Osteocyte (in vitro differentiated cells): Measurements from ENCODE around the gene FHL1. TPM values are rescaled to one million over a fixed set of nuclear protein-coding genes. Genes with fewer than 3 reads are reported as not detected.

Source experiments
- DNase-seq: peaks from one replicate; pipeline ENCODE4 v3.0.0; 2021; ENCODE audit warnings: mixed read lengths; ENCODE audit not compliant: unreplicated experiment; ENCODE audit errors: extremely low spot score
- H3K27ac Mint-ChIP-seq: one replicate; pipeline ENCODE4 v1.8.0; 2021; ENCODE audit warnings: mild to moderate bottlenecking, mixed read lengths; ENCODE audit not compliant: unreplicated experiment
- H3K27me3 Mint-ChIP-seq: one replicate; pipeline ENCODE4 v1.8.0; 2021; ENCODE audit warnings: mixed read lengths; ENCODE audit not compliant: unreplicated experiment
- H3K36me3 Mint-ChIP-seq: one replicate; pipeline ENCODE4 v1.8.0; 2021; ENCODE audit warnings: mixed read lengths; ENCODE audit not compliant: unreplicated experiment
- H3K4me1 Mint-ChIP-seq: one replicate; pipeline ENCODE4 v1.8.0; 2021; ENCODE audit warnings: mixed read lengths; ENCODE audit not compliant: unreplicated experiment
- H3K4me3 Mint-ChIP-seq: one replicate; pipeline ENCODE4 v1.8.0; 2021; ENCODE audit warnings: mild to moderate bottlenecking, moderate library complexity, mixed read lengths; ENCODE audit not compliant: unreplicated experiment
- H3K9me3 Mint-ChIP-seq: one replicate; pipeline ENCODE4 v1.8.0; 2021; ENCODE audit warnings: mixed read lengths; ENCODE audit not compliant: unreplicated experiment
- CTCF ChIP-seq: fragments of 200-600 bp; sonication (generic); IDR thresholded peaks from 2 replicates; pipeline ENCODE4 v1.5.0; 2021; ENCODE audit warnings: antibody characterized with exemption, mild to moderate bottlenecking, moderate library complexity
- total RNA-seq: library from RNA; stranded (reverse); gene quantifications from 2 replicates; pipeline ENCODE4 v1.2.1, GENCODE V29; 2021

FHL1 gene
- total RNA-seq, 1 donor from 2014 or later = 1,725 TPM

GRCh38 chrX:136195247-136195646 lies 47.9 kb downstream of the FHL1 start:
- H3K4me1 Mint-ChIP-seq = peaks cover 93% of the 10 kb centered on the region
- no peaks in the 10 kb centered on the region for H3K27me3 Mint-ChIP-seq
- H3K4me3 Mint-ChIP-seq = no peak overlapping the region
- no peak for TF ChIP-seq CTCF
- peak overlapping the region; percentile 81 for H3K27ac Mint-ChIP-seq
- H3K36me3 Mint-ChIP-seq = peaks cover 40% of the 10 kb centered on the region
- H3K9me3 Mint-ChIP-seq = peaks cover 17% of the 10 kb centered on the region
- DNase-seq = no peak

- no peak for DNase-seq
- Mint-ChIP-seq H3K4me1 (peaks cover 95% of the 10 kb centered on the region), H3K36me3 (peaks cover 36% of the 10 kb centered on the region), H3K27me3 (no peaks in the 10 kb centered on the region), H3K9me3 (peaks cover 12% of the 10 kb centered on the region), H3K27ac (peak overlapping the region; percentile 81), H3K4me3 (no peak overlapping the region)
- no peak for TF ChIP-seq CTCF
These were observed 49.4 kb downstream of the FHL1 start for GRCh38 chrX:136196691-136197155.

- TF ChIP-seq CTCF = no peak
- Mint-ChIP-seq H3K4me1 (peaks cover 90% of the 10 kb centered on the region), H3K27me3 (no peaks in the 10 kb centered on the region), H3K4me3 (peak overlapping the region; percentile 61), H3K36me3 (peaks cover 26% of the 10 kb centered on the region), H3K9me3 (peaks cover 12% of the 10 kb centered on the region), H3K27ac (peak overlapping the region; percentile 90)
- no peak for DNase-seq
These were observed 50.7 kb downstream of the FHL1 start for GRCh38 chrX:136198010-136198409.

- Mint-ChIP-seq H3K27ac (peak overlapping the region; percentile 90), H3K4me3 (peak overlapping the region; percentile 40), H3K27me3 (no peaks in the 10 kb centered on the region), H3K9me3 (peaks cover 10% of the 10 kb centered on the region), H3K36me3 (peaks cover 21% of the 10 kb centered on the region), H3K4me1 (peaks cover 91% of the 10 kb centered on the region)
- TF ChIP-seq CTCF = no peak
- no peak for DNase-seq
These were observed 51.4 kb downstream of the FHL1 start for GRCh38 chrX:136198678-136199243.

- DNase-seq = no peak
- peaks cover 6% of the 10 kb centered on the region for H3K9me3 Mint-ChIP-seq
- no peaks in the 10 kb centered on the region for H3K27me3 Mint-ChIP-seq
- no peak overlapping the region for H3K4me3 Mint-ChIP-seq
- H3K4me1 Mint-ChIP-seq = peaks cover 91% of the 10 kb centered on the region
- peak overlapping the region; percentile 90 for H3K27ac Mint-ChIP-seq
- TF ChIP-seq CTCF = no peak
- H3K36me3 Mint-ChIP-seq = peaks cover 18% of the 10 kb centered on the region
These were observed 52.0 kb downstream of the FHL1 start for GRCh38 chrX:136199365-136199764.
